Panc1 (cell line): Measurements from ENCODE around the gene FAM163A. TPM values are rescaled to one million over a fixed set of nuclear protein-coding genes. Genes with fewer than 3 reads are reported as not detected.

ENCODE experiments used
- ATAC-seq: fragments of 200-7000 bp; cut with Tn5 transposase; 2 replicates; pipeline ENCODE4 v1.9.1; 2020; ENCODE audit warnings: mild to moderate bottlenecking, moderate library complexity
- BruUV-seq: library from RNA; stranded (reverse); fragments of 400-500 nt; replicated peaks from 2 replicates; lab custom pipeline; 2021; lab: Mats Ljungman, UMichigan
- CTCF ChIA-PET: fragments of 300-600 bp; sonication (Branson Sonifier 250); formaldehyde crosslinking; loops from one replicate; lab custom pipeline; 2022; ENCODE audit warnings: antibody characterized with exemption; lab: Charles Lee
- POLR2A ChIA-PET: fragments of 300-600 bp; sonication (Branson Sonifier 250); formaldehyde crosslinking; loops from one replicate; lab custom pipeline; 2022; ENCODE audit warnings: antibody characterized with exemption; lab: Charles Lee
- DNase-seq: peaks from one replicate; pipeline ENCODE4 v3.0.0-alpha.2; 2010; ENCODE audit warnings: low read depth, low spot score
- H3K27ac ChIP-seq: 2 replicates; pipeline ENCODE4 v1.5.1; 2011; ENCODE audit warnings: mild to moderate bottlenecking, low read length, inconsistent platforms
- H3K27me3 ChIP-seq: fragments of 200-500 bp; sonication (Bioruptor generic); 2 replicates; pipeline ENCODE4 v1.6.0; 2014; ENCODE audit warnings: low read length, inconsistent platforms; ENCODE audit not compliant: control insufficient read depth, insufficient read depth
- H3K36me3 ChIP-seq: fragments of 200-500 bp; sonication (Bioruptor generic); 2 replicates; pipeline ENCODE4 v1.5.1; 2014; ENCODE audit warnings: inconsistent platforms, mild to moderate bottlenecking, low read length, moderate library complexity; ENCODE audit not compliant: control insufficient read depth, insufficient read depth
- H3K4me1 ChIP-seq: 2 replicates; pipeline ENCODE4 v1.5.1; 2011; ENCODE audit warnings: inconsistent platforms, mild to moderate bottlenecking, low read length, moderate library complexity; ENCODE audit not compliant: control insufficient read depth, insufficient read depth
- H3K4me3 ChIP-seq, 2 experiments: 2 replicates each; pipeline ENCODE4 v1.5.1; 2011 to 2012; ENCODE audit warnings: low read depth in 2 of 2, low read length in 2 of 2, mild to moderate bottlenecking in 2 of 2, inconsistent platforms in 1 of 2, moderate library complexity in 1 of 2
- H3K9me3 ChIP-seq: fragments of 200-500 bp; sonication (Bioruptor generic); 2 replicates; pipeline ENCODE4 v1.5.1; 2014; ENCODE audit warnings: low read depth, mild to moderate bottlenecking, inconsistent platforms, low read length, moderate library complexity; ENCODE audit not compliant: control insufficient read depth, insufficient read depth
- CTCF ChIP-seq: fragments of 450-650 bp; IDR thresholded peaks from 2 replicates; pipeline ENCODE4 v1.5.1; 2017; ENCODE audit warnings: mild to moderate bottlenecking
- POLR2AphosphoS5 ChIP-seq: IDR thresholded peaks from 2 replicates; pipeline ENCODE4 v1.6.1; 2012; ENCODE audit warnings: mild to moderate bottlenecking, low read depth, low read length, moderate library complexity
- REST ChIP-seq, 2 experiments: IDR thresholded peaks; 2 replicates each; pipeline ENCODE4 v1.6.1; 2011 to 2012; ENCODE audit warnings: low read depth in 2 of 2, control low read depth in 1 of 2, low read length in 1 of 2, mild to moderate bottlenecking in 1 of 2, moderate library complexity in 1 of 2; ENCODE audit not compliant: insufficient read depth in 1 of 2
- SIN3A ChIP-seq: IDR thresholded peaks from 2 replicates; pipeline ENCODE4 v1.6.1; 2012; ENCODE audit warnings: low read depth, mild to moderate bottlenecking, low read length, moderate library complexity, borderline replicate concordance; ENCODE audit not compliant: insufficient read depth
- TCF7L2 ChIP-seq: IDR thresholded peaks from 2 replicates; pipeline ENCODE4 v1.6.1; 2011; ENCODE audit warnings: mild to moderate bottlenecking, low read depth, low read length, inconsistent platforms
- in situ Hi-C: cut with HindIII; loops from 2 replicates; pipeline ENCODE4 v1.10.0; 2016; ENCODE audit warnings: low sequenced_read_pairs, low pct_unique_long_range_greater_than_20kb
- intact Hi-C: fragments of 100-400 bp; cut with micrococcal nuclease; formaldehyde crosslinking; loops from one replicate; pipeline ENCODE4 v1.10.0; 2022; ENCODE audit not compliant: unreplicated experiment
- total RNA-seq: library from RNA; stranded (reverse); gene quantifications from one replicate; pipeline ENCODE4 v1.2.1, GENCODE V29; 2021; ENCODE audit not compliant: unreplicated experiment

FAM163A gene
- total RNA-seq, 1 experiment from 2014 or later: not detected

GRCh38 chr1:179745743-179746142 is 2.7 kb downstream of the FAM163A start:
- no peaks in the 10 kb centered on the region for H3K36me3 ChIP-seq
- peaks cover 5% of the 10 kb centered on the region; the same call in 1 of the 2 replicates for H3K4me1 ChIP-seq
- ATAC-seq: no peak
- no peak for DNase-seq
- ChIA-PET CTCF (interaction anchor here (0.5 kb wide), 1 partner anchor 69 kb away, joined by 3 read pairs; no protein-coding TSS in a partner anchor), POLR2A (no interaction called here)
- H3K27ac ChIP-seq: no peak overlapping the region
- in situ Hi-C loops (no loop called here), intact Hi-C loops (no loop called here)
- H3K27me3 ChIP-seq: peaks cover 37% of the 10 kb centered on the region
- BruUV-seq: no TSS peak
- no peak for TF ChIP-seq SIN3A
- TF ChIP-seq POLR2AphosphoS5: no peak
- TF ChIP-seq CTCF: no peak
- TF ChIP-seq REST (IDR thresholded peaks at IDR 0.05; ENCODE audit: insufficient read depth in 1 of 2, low read depth in 2 of 2, low read length in 1 of 2): no peak
- TF ChIP-seq TCF7L2: no peak
- H3K9me3 ChIP-seq: no peaks in the 10 kb centered on the region
- H3K4me3 ChIP-seq: no peak overlapping the region

- peaks cover 18% of the 10 kb centered on the region for H3K27me3 ChIP-seq
Measured at GRCh38 chr1:179747611-179748010, 4.5 kb downstream of the FAM163A start.

More at GRCh38 chr1:179747611-179748010, 4.5 kb downstream of the FAM163A start:
- TF ChIP-seq SIN3A (no peak), CTCF (no peak), POLR2AphosphoS5 (no peak), TCF7L2 (no peak), REST (IDR thresholded peaks at IDR 0.05; ENCODE audit: insufficient read depth in 1 of 2, low read depth in 2 of 2, low read length in 1 of 2) (no peak)
- H3K36me3 ChIP-seq: no peaks in the 10 kb centered on the region
- CTCF ChIA-PET: interaction anchor here (0.5 kb wide), 1 partner anchor 67 kb away, joined by 3 read pairs; no protein-coding TSS in a partner anchor
- ATAC-seq (no peak), DNase-seq (no peak)
- POLR2A ChIA-PET: no interaction called here
- H3K9me3 ChIP-seq: no peaks in the 10 kb centered on the region
- no TSS peak for BruUV-seq
- intact Hi-C loops: no loop called here
- H3K4me1 ChIP-seq: peaks cover 2% of the 10 kb centered on the region; the same call in 1 of the 2 replicates
- H3K4me3 ChIP-seq: no peak overlapping the region
- in situ Hi-C loops: no loop called here
- no peak overlapping the region for H3K27ac ChIP-seq
